ENCODE data around the gene KANSL1.

KANSL1 gene

DNA sequence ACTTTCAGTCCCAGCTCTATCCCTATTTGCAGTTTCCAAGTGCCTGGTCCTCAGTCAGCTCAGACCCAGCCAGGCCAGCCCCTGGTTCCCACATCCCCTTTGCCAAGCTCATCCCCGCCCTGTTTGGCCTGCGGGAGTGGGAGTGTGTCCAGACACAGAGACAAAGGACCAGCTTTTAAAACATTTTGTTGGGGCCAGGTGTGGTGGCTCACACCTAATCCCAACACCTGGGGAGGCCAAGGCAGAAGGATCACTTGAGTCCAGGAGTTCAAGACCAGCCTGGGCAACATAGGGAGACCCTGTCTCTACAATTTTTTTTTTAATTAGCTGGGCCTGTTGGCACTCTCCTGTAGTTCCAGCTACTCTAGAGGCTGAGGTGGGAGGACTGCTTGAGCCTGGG is 192.5 kb downstream of the KANSL1 start:
- no peak for DNase-seq (ENCODE audit: low spot score)

- no peak for DNase-seq (ENCODE audit: low spot score)
Measured at GRCh38 chr17:46000292-46000691, 192.9 kb downstream of the KANSL1 start.

DNA sequence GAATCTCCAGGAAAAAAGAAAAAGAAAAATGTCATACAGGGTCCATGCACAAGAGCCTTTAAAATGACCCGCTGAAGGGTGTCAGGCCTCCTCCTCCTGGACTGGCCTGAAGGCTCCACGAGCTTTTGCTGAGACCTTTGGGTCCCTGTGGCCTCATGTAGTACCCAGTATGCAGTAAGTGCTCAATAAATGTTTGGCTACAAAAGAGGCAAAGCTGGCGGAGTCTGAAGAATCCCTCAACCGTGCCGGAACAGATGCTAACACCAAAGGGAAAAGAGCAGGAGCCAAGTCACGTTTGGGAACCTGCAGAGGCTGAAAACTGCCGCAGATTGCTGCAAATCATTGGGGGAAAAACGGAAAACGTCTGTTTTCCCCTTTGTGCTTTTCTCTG is 193.3 kb downstream of the KANSL1 start:
- no peak for DNase-seq (ENCODE audit: low spot score)

DNA sequence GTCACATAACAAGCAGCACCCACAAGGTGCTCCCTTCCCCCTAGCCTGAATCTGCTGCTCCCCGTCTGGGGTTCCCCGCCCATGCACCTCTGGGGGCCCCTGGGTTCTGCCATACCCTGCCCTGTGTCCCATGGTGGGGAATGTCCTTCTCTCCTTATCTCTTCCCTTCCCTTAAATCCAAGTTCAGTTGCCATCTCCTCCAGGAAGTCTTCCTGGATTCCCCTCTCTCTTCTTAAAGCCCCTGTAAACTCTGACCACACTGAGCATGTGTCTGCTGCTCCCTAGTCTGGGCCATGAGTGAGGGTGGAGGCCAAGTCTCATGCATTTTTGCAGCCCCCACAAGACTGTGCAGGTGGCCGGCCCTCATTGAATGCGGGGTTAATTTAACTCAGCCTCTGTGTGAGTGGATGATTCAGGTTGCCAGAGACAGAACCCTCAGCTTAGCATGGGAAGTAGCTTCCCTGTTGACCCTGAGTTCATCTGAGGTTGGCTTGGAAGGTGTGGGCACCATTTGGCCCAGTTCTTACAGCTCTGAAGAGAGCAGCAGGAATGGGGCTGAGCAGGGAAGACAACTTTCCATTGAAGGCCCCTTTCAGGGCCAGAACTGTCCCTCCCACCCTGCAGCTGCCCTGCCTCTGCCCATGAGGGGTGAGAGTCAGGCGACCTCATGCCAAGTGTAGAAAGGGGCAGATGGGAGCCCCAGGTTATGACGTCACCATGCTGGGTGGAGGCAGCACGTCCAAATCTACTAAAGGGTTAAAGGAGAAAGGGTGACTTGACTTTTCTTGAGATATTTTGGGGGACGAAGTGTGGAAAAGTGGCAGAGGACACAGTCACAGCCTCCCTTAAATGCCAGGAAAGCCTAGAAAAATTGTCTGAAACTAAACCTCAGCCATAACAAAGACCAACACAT is 194.0 kb downstream of the KANSL1 start, which contains the start of gene STH:
Gene STH (plus strand): TSS at position 264 of the 913 bp plus-strand sequence. CDS start 30 bp downstream, at position 294.
- DNase-seq (ENCODE audit: low spot score), result no peak

- no peak for DNase-seq (ENCODE audit: low spot score)
Measured at GRCh38 chr17:45997624-45998023, 195.6 kb downstream of the KANSL1 start.

DNA sequence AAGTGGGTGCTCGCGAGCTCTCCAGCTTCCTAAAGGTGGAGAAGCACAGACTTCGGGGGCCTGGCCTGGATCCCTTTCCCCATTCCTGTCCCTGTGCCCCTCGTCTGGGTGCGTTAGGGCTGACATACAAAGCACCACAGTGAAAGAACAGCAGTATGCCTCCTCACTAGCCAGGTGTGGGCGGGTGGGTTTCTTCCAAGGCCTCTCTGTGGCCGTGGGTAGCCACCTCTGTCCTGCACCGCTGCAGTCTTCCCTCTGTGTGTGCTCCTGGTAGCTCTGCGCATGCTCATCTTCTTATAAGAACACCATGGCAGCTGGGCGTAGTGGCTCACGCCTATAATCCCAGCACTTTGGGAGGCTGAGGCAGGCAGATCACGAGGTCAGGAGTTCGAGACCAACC is 196.1 kb downstream of the KANSL1 start:
- no peak for DNase-seq (ENCODE audit: low spot score)

DNA sequence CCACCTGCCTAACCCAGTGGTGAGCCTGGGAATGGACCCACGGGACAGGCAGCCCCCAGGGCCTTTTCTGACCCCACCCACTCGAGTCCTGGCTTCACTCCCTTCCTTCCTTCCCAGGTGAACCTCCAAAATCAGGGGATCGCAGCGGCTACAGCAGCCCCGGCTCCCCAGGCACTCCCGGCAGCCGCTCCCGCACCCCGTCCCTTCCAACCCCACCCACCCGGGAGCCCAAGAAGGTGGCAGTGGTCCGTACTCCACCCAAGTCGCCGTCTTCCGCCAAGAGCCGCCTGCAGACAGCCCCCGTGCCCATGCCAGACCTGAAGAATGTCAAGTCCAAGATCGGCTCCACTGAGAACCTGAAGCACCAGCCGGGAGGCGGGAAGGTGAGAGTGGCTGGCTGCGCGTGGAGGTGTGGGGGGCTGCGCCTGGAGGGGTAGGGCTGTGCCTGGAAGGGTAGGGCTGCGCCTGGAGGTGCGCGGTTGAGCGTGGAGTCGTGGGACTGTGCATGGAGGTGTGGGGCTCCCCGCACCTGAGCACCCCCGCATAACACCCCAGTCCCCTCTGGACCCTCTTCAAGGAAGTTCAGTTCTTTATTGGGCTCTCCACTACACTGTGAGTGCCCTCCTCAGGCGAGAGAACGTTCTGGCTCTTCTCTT is 196.8 kb downstream of the KANSL1 start:
- no peak for DNase-seq (ENCODE audit: low spot score)

- DNase-seq (ENCODE audit: low spot score), result no peak
Measured at GRCh38 chr17:45995627-45996270, 197.5 kb downstream of the KANSL1 start.

GRCh38 chr17:45994987-45995386 is 198.2 kb downstream of the KANSL1 start:
- DNase-seq (ENCODE audit: low spot score), result no peak

DNA sequence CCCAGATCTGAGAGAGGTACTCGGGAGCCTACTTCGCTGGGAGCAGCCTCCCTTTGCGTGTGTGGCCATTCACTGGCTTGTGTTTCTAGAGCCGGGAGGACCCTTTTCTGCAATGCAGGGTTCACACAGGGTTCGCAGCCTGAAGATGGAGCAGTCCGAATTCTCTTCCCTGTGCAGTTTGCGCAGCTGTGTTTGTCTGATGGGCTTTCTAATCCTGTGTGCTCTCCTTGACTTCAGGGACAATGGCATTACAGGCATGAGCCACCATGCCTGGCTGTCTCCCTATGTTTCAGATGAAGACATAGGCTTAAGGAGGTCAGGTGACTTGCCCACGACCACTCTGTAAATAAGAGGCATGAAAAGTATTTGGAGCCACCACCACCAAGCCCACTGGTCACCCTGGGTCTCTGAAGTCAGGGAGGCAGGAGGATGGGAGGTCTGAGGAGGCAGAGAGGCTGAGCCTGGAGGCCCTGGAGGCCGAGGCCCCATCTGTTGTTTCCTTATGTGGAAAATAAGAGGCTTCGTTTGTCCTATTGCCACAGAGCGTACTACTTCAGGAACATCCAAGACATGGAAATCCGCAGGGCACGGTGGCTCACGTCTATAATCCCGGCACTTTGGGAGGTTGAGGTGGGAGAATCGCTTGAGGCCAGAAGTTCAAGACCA is 199.1 kb downstream of the KANSL1 start:
- DNase-seq (ENCODE audit: low spot score), result no peak

DNA sequence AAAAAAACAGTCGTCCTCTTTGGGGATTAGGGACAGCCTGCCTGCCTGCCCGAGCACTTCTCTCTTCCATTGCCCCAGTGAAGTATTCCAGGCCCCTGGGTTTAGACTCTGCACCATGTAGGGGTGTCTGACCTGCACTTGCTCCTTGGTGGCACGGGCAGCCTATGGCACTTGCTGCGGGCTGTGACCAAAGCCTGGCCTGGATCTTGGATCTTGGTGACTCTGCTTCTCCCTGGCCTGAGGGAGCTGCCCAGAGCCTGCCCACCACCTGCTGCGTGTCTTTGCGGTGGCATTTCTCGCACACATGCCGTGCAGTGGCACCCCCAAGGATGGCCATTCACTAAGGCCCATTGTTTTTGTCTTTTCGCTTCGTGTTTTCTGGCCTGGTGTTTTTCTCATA is 200.3 kb downstream of the KANSL1 start:
- no peak for DNase-seq (ENCODE audit: low spot score)

GRCh38 chr17:45992175-45992574 is 201.1 kb downstream of the KANSL1 start:
- DNase-seq (ENCODE audit: low spot score), result no peak

GRCh38 chr17:45991341-45991740 is 201.9 kb downstream of the KANSL1 start:
- no peak for DNase-seq (ENCODE audit: low spot score)

GRCh38 chr17:45990886-45991285 is 202.3 kb downstream of the KANSL1 start:
- no peak for DNase-seq (ENCODE audit: low spot score)

DNA sequence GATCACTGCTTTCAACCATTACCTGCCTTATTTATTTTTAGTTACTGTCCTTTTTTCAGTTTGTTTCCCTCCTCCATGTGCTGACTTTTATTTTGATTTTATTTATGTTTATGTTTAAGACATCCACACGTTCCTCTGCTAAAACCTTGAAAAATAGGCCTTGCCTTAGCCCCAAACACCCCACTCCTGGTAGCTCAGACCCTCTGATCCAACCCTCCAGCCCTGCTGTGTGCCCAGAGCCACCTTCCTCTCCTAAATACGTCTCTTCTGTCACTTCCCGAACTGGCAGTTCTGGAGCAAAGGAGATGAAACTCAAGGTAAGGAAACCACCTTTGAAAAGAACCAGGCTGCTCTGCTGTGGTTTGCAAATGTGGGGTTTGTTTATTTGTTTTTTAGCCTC is 203.5 kb downstream of the KANSL1 start:
- DNase-seq (ENCODE audit: low spot score), result no peak

DNA sequence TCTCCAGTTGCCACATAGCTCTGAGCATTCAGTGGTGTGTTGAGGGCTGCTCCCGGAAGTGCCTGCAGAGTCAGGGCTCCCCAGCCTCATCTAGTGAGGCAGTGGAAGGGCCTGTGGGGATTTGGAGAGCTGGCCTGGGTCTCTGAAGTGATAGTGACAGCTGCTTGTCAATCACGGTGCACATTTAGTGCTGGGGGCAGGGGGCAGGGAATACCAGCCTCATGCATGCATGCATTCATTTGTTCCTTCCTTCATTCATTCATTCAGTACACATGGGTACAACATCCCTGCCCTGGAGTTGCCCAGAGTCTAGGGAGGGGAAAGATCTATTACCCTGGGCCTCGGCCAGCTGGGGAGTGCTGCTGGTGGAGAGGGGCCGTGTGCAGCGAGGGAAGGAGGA is 205.5 kb downstream of the KANSL1 start:
- DNase-seq (ENCODE audit: low spot score), result no peak

- DNase-seq (ENCODE audit: low spot score), result no peak
Measured at GRCh38 chr17:45986056-45986455, 207.2 kb downstream of the KANSL1 start.

DNA sequence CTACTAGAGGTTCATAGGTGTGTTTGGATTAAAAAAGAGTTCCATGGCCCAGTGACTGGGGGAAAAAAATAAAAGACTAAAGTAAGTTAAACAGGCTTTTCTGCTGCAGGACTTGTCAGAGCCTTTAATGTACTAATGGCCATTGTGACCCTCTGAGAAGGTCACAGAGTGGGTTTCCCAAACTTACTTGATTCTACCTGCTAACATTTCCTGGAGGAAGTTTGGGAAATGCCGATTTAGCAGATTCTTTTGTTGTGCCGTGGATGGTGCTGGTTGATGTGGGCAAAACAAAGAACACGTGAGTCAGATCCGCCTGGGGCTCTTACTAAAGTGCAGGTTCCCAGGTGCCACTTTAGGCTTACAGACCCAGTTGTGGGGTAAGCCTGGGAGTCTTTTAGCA is 207.8 kb downstream of the KANSL1 start:
- DNase-seq (ENCODE audit: low spot score), result no peak

GRCh38 chr17:45984368-45984767 is 208.9 kb downstream of the KANSL1 start:
- DNase-seq (ENCODE audit: low spot score), result no peak

DNA sequence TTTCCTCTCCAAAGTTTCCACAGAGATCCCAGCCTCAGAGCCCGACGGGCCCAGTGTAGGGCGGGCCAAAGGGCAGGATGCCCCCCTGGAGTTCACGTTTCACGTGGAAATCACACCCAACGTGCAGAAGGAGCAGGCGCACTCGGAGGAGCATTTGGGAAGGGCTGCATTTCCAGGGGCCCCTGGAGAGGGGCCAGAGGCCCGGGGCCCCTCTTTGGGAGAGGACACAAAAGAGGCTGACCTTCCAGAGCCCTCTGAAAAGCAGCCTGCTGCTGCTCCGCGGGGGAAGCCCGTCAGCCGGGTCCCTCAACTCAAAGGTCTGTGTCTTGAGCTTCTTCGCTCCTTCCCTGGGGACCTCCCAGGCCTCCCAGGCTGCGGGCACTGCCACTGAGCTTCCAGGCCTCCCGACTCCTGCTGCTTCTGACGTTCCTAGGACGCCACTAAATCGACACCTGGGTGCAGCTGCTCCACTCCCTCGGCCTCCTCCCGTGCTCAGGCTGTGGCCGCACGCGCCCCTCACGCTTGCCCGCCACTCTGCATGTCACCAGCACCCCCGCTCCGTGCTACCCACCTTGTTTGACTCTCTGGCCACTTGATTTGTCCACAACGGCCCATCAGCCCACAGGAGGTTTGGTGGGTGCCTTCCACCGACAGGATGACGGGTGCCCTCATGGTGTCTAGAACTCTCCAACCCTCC is 209.5 kb downstream of the KANSL1 start:
- no peak for DNase-seq (ENCODE audit: low spot score)

- DNase-seq (ENCODE audit: low spot score), result no peak
Measured at GRCh38 chr17:45982791-45983613, 210.2 kb downstream of the KANSL1 start.

Measured in LoVo (cell line).